KOPT-K1 (cell line): ENCODE measurements around the gene MAEA.
"Not testable (repeated sequence)": the region's sequence is repeated elsewhere in the genome, so short reads cannot be mapped to it uniquely, and the experiment has no call there.

Experiments
- H3K27ac ChIP-seq: fragments of 200-600 bp; sonication (generic); 2 replicates; pipeline ENCODE4 v1.5.1; 2016; ENCODE audit warnings: antibody characterized with exemption, mild to moderate bottlenecking, low read depth, low read length; ENCODE audit not compliant: poor library complexity, severe bottlenecking
- H3K36me3 ChIP-seq: fragments of 200-600 bp; sonication (generic); 2 replicates; pipeline ENCODE4 v1.5.1; 2017; ENCODE audit warnings: antibody characterized with exemption, mild to moderate bottlenecking, low read length, moderate library complexity; ENCODE audit not compliant: insufficient read depth
- H3K9me3 ChIP-seq: fragments of 200-600 bp; sonication (generic); 2 replicates; pipeline ENCODE4 v1.5.1; 2017; ENCODE audit warnings: antibody characterized with exemption, low read length, mild to moderate bottlenecking; ENCODE audit not compliant: insufficient read depth, poor library complexity, severe bottlenecking

The MAEA gene

DNA sequence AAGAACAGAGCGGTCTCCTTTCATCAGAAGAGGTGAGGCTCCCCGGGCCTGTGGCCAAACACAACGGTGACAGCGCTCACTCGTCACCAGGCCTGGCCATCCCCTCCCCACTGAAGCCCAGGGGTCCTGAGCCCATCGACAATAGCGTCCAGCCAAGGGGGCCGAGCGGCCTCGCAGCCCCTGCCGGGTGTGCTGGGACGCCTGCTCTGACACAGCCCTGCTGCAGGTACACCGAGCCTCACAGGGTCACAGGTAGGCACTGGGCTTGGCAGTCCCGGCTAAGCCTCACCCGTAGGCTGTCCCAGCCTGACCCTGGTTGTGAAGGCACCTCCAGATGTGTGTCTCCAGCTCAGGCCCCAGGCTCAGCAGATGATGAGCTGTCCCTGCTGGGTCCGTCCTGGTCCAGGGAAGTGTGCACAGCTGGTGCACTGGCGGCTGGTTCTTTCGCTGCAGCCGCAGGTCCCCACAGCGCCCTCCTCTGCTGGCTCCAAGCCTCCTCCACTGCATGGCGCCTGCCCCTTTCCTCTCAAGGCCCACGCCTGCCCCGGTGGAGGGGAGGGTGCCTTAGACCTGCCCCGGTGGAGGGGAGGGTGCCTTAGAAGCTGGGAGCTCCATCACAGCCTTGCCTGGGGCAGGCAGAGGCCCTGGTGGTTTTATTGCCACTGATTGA lies 78.9 kb downstream of the MAEA start:
- H3K9me3 ChIP-seq, result no peaks in the 10 kb centered on the region
- H3K27ac ChIP-seq, result no peak overlapping the region
- no peaks in the 10 kb centered on the region for H3K36me3 ChIP-seq

- Histone ChIP-seq H3K27ac (no peak overlapping the region), H3K9me3 (no peaks in the 10 kb centered on the region), H3K36me3 (no peaks in the 10 kb centered on the region)
These were observed 79.4 kb downstream of the MAEA start for GRCh38 chr4:1369091-1369450.

DNA sequence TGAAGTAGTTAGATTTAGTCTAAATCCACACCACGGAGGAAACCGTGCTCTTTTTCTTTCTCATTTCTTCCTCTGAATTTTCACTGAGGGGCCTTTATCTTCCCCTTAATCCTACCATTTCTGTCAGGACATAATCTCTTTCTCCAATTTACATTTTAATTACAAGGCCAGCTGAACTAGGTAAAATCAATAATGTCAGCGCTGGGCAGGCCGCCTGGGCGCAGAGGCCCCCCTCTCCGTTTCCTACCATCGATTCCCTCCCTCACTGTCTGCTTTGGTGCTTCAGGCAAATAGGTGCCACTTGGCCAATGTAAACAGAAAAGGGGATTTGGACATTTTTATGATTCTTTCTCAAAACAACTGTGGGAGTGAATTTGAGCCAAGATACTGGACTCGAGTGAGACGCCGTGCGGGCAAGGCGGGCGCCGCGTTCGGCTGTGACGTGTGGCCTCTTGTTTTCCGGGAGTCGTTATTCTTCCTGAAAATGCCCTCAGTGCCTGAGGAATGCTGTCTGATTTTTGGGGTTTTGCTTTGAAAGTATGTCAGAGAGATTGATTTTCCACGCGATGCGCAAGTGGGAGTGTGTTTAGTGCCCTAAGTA lies 79.9 kb downstream of the MAEA start:
- H3K36me3 ChIP-seq, result no peaks in the 10 kb centered on the region

GRCh38 chr4:1370321-1371124 lies 80.8 kb downstream of the MAEA start:
- no peaks in the 10 kb centered on the region for H3K36me3 ChIP-seq
- no peak overlapping the region for H3K27ac ChIP-seq
- no peaks in the 10 kb centered on the region for H3K9me3 ChIP-seq

More for the DNA sequence above, 79.9 kb downstream of the MAEA start:
- no peak overlapping the region for H3K27ac ChIP-seq
- H3K9me3 ChIP-seq, result no peaks in the 10 kb centered on the region

DNA sequence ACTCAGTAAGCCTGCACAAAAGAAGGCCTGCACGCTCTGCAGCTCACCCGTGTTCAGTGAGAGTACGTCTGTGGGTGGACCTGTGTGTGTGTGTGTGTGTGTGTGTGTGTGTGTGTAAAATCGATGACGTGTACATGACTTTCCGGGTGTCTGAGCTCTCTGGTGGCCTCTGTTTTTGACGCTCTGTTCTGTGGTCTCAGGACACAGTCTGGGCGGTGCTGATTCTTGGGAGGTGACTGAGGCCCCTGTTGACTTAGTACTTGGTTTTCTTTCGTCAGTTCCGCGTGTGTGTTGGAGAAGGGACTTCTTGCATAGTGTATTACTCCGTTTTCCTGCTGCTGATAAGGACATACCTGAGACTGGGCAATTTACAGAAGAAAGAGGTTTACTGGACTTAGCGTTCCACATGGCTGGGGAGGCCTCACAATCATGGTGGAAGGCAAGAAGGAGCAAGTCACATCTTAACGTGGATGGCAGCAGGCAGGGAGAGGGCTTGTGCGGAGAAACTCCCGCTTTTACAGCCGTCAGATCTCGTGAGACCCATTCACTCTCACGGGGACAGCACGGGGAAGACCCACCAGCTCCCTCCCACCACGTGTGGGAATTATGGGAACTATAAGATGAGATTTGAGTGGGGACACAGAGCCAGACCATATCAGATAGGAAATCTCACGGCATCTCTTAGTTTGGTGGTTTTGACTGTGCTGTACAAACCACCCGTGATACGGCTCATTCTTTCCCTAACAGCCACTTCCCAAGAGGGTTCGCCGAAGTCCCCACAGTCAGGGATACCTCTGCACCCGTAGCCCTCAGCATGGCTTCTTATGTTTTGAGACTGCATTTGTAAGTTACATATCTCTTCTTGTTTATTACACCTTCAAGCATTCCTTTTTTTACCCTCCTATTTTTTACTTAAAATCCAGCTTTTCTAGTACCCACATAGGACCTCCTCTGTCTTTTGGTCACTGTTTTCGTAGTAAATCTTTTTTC lies 81.8 kb downstream of the MAEA start:
- no peak overlapping the region for H3K27ac ChIP-seq
- H3K9me3 ChIP-seq, result no peaks in the 10 kb centered on the region
- H3K36me3 ChIP-seq, result no peaks in the 10 kb centered on the region

- not testable (repeated sequence) for H3K27ac ChIP-seq, H3K9me3 ChIP-seq, H3K36me3 ChIP-seq
These were observed 82.9 kb downstream of the MAEA start for GRCh38 chr4:1372576-1372975.

DNA sequence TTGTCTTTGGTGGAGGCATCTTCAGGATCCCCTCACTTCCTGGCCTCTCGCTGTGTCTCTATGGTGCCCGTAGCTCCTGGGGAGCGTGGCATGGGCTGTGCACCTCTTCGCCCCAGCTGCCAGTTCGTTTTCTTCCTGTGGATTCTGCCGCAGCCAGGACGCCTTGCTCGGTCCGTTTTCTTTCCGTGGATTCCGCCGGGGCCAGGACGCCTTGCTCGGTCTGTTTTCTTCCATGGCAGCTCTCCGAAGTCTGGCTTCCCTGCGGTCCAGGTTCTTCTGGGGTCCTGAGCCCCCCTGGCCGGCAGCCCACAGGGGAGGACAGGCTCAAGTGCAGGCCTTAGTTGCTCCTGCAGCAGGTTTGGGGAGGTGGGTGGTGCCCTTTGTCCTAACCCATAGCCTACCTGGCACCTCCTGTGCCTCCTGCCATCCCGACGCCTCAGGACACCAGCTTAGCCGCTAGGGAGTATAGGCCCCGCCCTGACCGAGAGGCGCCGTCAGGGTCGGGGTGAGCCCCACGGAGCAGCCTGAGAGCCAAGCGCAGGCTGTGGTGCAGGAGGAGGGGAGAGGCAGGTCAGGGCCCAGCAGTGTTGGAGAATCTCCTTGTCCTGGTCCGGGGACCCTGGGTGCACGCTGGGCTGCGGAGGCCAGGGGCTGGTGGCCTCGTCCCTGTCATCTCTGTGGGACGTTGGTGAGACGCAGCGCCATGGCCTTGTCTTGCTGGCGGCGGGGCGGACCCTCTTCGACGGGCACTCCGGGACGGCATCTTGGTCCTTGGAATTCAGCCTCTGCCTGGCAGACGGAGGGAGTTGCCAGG lies 84.4 kb downstream of the MAEA start:
- H3K27ac ChIP-seq, result no peak overlapping the region
- no peaks in the 10 kb centered on the region for H3K36me3 ChIP-seq
- no peaks in the 10 kb centered on the region for H3K9me3 ChIP-seq

- no peak overlapping the region for H3K27ac ChIP-seq
These were observed 85.0 kb downstream of the MAEA start for GRCh38 chr4:1374706-1375045.

DNA sequence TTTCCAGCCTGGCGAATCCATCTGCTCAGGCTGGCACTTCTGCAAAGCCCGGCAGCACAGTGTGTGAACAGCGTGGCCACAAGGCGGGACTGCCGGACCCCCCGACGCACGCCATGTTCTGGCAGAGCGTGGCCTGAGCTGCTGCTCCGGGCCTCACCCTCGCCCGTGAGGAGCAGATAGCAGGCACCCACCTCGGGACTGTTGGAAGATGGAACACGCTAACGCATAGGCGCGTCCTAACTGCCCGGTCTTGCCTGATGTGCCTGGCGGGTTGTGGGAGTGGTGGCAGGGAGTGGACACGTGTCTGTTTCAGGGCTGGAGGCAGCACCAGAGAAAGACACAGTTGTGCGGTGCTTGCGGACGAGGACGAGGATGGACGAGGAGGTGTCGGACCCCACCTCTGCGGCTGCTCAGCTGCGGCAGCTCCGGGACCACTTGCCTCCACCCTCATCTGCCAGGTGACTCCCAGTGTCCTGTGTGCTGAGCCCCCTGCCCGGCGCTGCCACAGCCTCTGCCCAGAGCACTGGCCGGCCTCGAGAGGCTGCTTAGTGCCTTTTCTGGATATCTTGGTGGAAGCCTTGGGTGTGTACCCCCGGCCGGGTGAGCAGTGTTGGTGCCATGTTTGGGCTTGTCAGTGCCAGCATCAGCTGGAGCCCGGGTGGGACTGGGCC lies 85.5 kb downstream of the MAEA start:
- H3K36me3 ChIP-seq, result no peaks in the 10 kb centered on the region
- no peaks in the 10 kb centered on the region for H3K9me3 ChIP-seq
- no peak overlapping the region for H3K27ac ChIP-seq

More at GRCh38 chr4:1374706-1375045, 85.0 kb downstream of the MAEA start:
- Histone ChIP-seq H3K36me3 (no peaks in the 10 kb centered on the region), H3K9me3 (no peaks in the 10 kb centered on the region)

DNA sequence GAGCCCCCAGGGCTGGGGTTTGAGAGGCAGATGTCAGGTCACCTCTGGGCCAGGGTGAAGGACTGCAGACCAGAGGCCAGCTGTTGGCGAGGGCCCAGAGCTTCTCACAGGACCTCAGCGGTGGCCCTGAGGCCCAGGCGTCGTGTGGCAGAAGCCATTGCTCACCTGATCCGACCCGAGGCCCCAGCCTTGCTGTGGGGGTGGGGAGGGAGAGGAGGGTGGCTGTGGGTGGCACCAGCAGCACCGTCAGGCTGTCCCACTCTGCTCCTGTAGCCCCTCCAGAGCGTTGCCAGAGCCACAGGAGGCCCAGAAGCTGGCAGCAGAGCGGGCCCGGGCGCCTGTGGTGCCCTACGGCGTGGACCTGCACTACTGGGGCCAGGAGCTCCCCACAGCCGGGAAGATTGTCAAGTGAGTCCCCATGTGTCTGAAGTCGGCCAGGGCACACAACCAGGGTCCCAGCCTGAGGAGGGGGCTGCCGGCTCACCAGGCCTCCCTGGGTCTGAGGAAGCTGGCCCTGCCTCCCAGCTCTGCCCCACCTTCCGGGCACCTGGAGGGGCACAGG lies 86.2 kb downstream of the MAEA start:
- Histone ChIP-seq H3K9me3 (no peaks in the 10 kb centered on the region), H3K36me3 (no peaks in the 10 kb centered on the region), H3K27ac (no peak overlapping the region)

DNA sequence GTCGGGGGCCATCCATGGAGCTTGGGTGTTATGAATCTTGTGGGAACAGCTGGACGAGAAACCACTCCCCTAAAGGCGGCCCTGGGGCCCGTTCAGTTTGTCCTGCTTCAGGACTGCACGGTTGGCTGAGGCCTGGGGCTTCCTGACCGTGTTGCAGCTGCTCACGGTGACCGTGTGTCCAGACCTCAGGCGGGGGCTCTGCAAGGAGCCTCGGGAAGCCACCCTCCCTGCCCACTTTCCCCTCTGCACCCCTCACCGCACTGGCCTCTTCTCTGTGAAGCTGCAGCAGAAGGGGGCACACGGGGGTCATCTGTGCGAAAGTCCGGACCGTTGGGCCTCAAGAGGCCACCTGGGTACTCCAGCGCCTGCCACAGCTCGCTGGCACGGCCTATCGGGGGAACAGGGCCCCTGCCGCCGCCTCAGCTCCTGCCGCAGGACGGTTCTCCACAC lies 86.7 kb downstream of the MAEA start:
- Histone ChIP-seq H3K9me3 (no peaks in the 10 kb centered on the region), H3K27ac (no peak overlapping the region), H3K36me3 (no peaks in the 10 kb centered on the region)

GRCh38 chr4:1376841-1377605 lies 87.3 kb downstream of the MAEA start:
- H3K36me3 ChIP-seq, result no peaks in the 10 kb centered on the region
- no peaks in the 10 kb centered on the region for H3K9me3 ChIP-seq

More at GRCh38 chr4:1376841-1377605, 87.3 kb downstream of the MAEA start:
- H3K27ac ChIP-seq, result no peak overlapping the region
